ENCODE measurements around the gene EHBP1L1. TPM values are rescaled to one million over a fixed set of nuclear protein-coding genes. Genes with fewer than 3 reads are reported as not detected.
"Not testable (repeated sequence)": the region's sequence is repeated elsewhere in the genome, so short reads cannot be mapped to it uniquely, and the experiment has no call there.

The EHBP1L1 gene
- total and polyA plus RNA-seq, 9 donors = 21.7 to 63.0 (median 40.3) TPM

DNA sequence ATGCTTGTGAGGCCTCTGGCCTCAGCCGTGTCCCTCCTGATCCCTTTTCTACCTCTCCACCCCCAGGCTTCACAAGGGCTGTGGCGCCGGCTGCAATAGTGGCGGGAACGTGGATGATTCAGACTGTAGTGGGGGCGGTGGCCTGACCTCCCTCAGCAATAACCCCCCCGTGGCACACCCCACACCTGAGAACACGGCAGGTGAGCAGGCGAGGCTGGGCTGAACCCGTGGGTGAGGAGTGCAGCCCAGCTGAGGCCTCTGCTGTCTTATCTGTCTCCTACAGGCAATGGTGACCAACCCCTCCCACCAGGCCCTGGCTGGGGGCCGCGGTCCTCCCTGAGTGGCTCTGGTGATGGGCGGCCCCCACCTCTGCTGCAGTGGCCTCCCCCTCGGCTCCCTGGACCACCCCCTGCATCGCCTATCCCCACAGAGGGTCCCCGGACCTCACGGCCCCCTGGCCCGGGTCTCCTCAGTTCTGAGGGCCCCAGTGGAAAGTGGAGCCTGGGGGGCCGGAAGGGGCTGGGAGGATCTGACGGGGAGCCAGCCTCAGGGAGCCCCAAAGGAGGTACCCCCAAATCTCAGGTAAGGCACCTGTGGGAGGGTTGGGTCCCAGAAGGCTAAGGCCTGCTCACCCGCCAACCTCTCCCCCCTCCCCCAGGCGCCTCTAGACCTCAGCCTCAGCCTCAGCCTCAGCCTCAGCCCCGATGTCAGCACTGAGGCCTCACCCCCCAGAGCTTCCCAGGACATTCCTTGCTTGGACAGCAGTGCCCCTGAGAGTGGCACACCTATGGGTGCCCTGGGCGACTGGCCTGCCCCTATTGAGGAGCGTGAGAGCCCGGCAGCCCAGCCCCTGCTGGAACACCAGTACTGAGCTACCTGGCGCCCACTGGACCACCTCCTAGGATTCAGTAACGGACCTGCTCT, 60.5 kb downstream of the EHBP1L1 start:
- Histone ChIP-seq H3K9me3 (no peaks in the 10 kb centered on the region), H3K4me1 (ENCODE audit: insufficient read depth) (peaks cover 6% of the 10 kb centered on the region), H3K27ac (no peak overlapping the region), H3K4me3 (no peak overlapping the region), H3K36me3 (no peaks in the 10 kb centered on the region), H3K27me3 (no peaks in the 10 kb centered on the region)
- DNase-seq = no peak
- 86 to 91% (median 88%) methylated on average over 20 to 28 of the region's 28 CpGs for WGBS, 3 donors
- TF ChIP-seq EP300 (IDR thresholded peaks at IDR 0.05) (no peak), POLR2A (IDR thresholded peaks at IDR 0.05) (no peak)
- TF ChIP-seq, protein P1, sequence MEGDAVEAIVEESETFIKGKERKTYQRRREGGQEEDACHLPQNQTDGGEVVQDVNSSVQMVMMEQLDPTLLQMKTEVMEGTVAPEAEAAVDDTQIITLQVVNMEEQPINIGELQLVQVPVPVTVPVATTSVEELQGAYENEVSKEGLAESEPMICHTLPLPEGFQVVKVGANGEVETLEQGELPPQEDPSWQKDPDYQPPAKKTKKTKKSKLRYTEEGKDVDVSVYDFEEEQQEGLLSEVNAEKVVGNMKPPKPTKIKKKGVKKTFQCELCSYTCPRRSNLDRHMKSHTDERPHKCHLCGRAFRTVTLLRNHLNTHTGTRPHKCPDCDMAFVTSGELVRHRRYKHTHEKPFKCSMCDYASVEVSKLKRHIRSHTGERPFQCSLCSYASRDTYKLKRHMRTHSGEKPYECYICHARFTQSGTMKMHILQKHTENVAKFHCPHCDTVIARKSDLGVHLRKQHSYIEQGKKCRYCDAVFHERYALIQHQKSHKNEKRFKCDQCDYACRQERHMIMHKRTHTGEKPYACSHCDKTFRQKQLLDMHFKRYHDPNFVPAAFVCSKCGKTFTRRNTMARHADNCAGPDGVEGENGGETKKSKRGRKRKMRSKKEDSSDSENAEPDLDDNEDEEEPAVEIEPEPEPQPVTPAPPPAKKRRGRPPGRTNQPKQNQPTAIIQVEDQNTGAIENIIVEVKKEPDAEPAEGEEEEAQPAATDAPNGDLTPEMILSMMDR (IDR thresholded peaks at IDR 0.05) = no peak
- intact Hi-C loops (cut with DNase I) = loop anchor here in 1 of 4 donors (10.0 kb wide), 1 partner anchor 68 kb away; no protein-coding TSS in a partner anchor

DNA sequence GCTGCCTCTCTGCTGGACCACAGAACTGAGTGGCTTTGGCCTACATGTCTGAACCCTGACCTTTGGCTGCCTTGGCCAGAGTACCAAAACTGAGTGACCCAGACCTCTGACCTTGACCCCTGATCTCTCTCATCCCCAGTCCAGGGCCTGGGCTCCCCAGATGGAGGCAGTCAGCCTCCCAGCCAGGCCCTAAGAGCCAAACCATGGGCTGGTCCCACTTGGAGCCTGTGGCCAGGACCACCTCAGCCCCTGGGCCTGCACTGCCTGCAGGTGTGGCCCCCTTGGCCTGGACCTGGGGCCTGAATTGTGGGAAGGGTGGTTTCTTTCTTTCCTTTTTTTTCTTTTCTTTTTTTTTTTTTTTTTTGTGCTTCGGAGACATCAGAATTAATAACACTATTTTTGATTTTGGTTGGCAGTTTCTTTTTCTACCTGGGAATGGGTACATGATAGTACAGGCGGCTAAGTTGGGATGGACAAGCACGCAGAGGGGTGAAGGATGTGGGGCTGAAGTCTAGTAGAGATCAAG, 61.2 kb downstream of the EHBP1L1 start:
- Histone ChIP-seq H3K4me3 (no peak overlapping the region), H3K9me3 (no peaks in the 10 kb centered on the region), H3K27ac (peak overlapping the region in 1 of 2 donors; percentile 85), H3K36me3 (no peaks in the 10 kb centered on the region), H3K27me3 (no peaks in the 10 kb centered on the region), H3K4me1 (ENCODE audit: insufficient read depth) (peaks cover 6% of the 10 kb centered on the region)
- TF ChIP-seq, protein P1 (IDR thresholded peaks at IDR 0.05) = no peak
- TF ChIP-seq EP300 (IDR thresholded peaks at IDR 0.05) (no peak), POLR2A (IDR thresholded peaks at IDR 0.05) (no peak)
- DNase-seq = no peak
- intact Hi-C loops (cut with DNase I) = loop anchor here in 1 of 4 donors (10.0 kb wide), 1 partner anchor 68 kb away; no protein-coding TSS in a partner anchor
- 77 to 83% (median 82%) methylated on average over 3 of the region's 3 CpGs for WGBS, 3 donors

DNA sequence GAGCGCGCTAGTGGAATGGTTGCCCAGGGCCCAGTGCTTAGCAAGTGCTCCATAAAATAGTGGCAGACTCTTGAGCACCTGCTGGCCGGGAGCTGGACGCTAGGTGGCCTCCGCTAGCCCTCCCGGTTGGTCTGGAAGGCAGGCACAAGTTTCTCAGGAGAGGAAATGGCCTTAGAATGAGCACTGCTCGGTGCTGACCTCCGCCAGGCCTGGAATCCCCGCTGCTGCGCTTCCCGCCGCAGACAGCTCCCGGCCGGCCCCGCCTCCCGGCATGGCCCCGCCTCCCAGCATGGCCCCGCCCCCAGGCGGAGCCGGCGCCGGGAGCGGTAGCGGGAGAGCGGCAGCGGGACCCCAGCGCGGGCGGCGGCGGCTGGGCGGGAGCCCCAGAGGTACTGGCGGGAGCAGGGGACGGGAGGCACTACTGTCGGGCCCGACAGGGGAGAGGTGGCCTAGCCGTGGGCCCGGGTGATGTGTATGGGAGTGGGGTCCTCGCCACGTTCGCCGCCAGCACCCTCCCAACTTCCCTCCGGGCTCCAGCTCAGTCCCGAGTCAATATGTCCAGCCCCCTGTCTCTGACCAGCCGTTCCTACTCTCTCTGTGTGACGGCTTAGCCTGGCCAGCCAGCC, 62.1 kb downstream of the EHBP1L1 start, which contains the start of gene SIPA1:
SIPA1 (plus strand) TSS at position 308 of the 626 bp plus-strand sequence. CDS start 2,821 bp downstream, outside the sequence.
- peak; percentile 79 to 88 (median 83) for DNase-seq
- TF ChIP-seq, protein P1 (IDR thresholded peaks at IDR 0.05) = peak in 2 of 3 donors; percentile 39 to 41
- TF ChIP-seq EP300 (IDR thresholded peaks at IDR 0.05) (no peak), POLR2A (IDR thresholded peaks at IDR 0.05) (peak; percentile 59)
- H3K27ac ChIP-seq = peak within 1 kb of the TSS; percentile 59 to 85
- peaks cover 6% of the 10 kb centered on the region for H3K4me1 ChIP-seq (ENCODE audit: insufficient read depth)
- H3K4me3 ChIP-seq = peak within 1 kb of the TSS; percentile 47
- WGBS, 3 donors = 4 to 7% (median 7%) methylated on average over 24 to 46 of the region's 46 CpGs
- H3K27me3 ChIP-seq = no peaks in the 10 kb centered on the region
- H3K36me3 ChIP-seq = no peaks in the 10 kb centered on the region
- H3K9me3 ChIP-seq = no peaks in the 10 kb centered on the region
- intact Hi-C loops (cut with DNase I) = loop anchor here in 1 of 4 donors (10.0 kb wide), 1 partner anchor 67 kb away; no protein-coding TSS in a partner anchor

DNA sequence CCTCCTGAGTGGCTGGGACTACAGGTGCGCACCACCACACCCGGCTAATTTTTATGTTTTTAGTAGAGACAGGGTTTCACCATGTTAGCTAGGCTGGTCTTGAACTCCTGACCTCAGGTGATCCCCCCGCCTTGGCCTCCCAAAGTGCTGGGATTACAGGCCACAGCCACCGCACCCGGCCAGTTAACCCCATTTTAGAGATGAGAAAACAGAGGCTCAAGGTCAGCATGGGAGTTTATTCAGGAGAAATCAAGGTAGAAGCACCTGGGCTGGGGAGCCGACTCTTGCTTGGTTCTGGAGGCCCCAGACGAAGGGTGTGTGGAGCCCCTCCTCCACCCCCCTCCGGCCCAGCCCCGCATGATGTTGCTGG, 63.4 kb downstream of the EHBP1L1 start:
- H3K4me1 ChIP-seq (ENCODE audit: insufficient read depth); H3K36me3 ChIP-seq; H3K9me3 ChIP-seq; H3K27me3 ChIP-seq; DNase-seq; H3K4me3 ChIP-seq: not testable (repeated sequence)
- intact Hi-C loops (cut with DNase I) = loop anchor here in 1 of 4 donors (10.0 kb wide), 1 partner anchor 66 kb away; no protein-coding TSS in a partner anchor
- H3K27ac ChIP-seq = peak overlapping the region in 1 of 2 donors; percentile 85
- WGBS, 3 donors = 93 to 96% (median 93%) methylated on average over 9 of the region's 9 CpGs

All from ovary (tissue), 9 donors.